GM23338 (cell line): ENCODE data around the gene WDR41.

ENCODE experiments used
- EZH2 ChIP-seq: fragments of 200-600 bp; sonication (generic); IDR thresholded peaks from one replicate; pipeline ENCODE4 v1.8.0; 2017; ENCODE audit warnings: antibody characterized with exemption, mild to moderate bottlenecking, low read depth; ENCODE audit not compliant: unreplicated experiment
- TF ChIP-seq, protein P1 (sequence below), 2 experiments: fragments of 200-600 bp in 1 of 2; sonication (generic) in 1 of 2; conservative IDR thresholded peaks; 2 replicates each; pipeline versions ENCODE4 v1.5.1 to v1.6.1; 2016 to 2017; ENCODE audit warnings: antibody characterized with exemption in 2 of 2, low read depth in 2 of 2, mild to moderate bottlenecking in 2 of 2, moderate library complexity in 1 of 2
- TF ChIP-seq, protein P2 (sequence below): IDR thresholded peaks from one replicate; pipeline ENCODE4 v1.6.1; 2018; ENCODE audit warnings: antibody characterized with exemption; ENCODE audit not compliant: unreplicated experiment

DNA sequence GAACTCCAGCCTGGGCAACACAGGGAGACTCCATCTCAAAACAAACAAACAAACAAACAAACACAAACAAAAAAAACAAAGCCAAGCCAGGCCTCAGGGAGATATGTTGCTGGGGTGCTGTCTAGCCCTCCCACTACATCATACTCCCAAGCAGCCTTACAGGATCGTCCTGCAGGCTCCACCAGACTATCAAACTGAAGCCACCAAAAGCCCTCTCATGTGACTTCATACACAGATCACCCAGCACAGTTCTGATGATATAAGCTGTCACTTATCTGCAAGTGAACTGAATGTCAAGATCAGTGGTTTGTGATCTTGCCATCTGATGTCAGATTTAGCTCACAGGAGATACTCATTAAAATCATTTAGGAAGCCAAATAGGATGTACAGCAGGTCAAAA is 43.3 kb downstream of the WDR41 start:
- TF ChIP-seq, protein P1, sequence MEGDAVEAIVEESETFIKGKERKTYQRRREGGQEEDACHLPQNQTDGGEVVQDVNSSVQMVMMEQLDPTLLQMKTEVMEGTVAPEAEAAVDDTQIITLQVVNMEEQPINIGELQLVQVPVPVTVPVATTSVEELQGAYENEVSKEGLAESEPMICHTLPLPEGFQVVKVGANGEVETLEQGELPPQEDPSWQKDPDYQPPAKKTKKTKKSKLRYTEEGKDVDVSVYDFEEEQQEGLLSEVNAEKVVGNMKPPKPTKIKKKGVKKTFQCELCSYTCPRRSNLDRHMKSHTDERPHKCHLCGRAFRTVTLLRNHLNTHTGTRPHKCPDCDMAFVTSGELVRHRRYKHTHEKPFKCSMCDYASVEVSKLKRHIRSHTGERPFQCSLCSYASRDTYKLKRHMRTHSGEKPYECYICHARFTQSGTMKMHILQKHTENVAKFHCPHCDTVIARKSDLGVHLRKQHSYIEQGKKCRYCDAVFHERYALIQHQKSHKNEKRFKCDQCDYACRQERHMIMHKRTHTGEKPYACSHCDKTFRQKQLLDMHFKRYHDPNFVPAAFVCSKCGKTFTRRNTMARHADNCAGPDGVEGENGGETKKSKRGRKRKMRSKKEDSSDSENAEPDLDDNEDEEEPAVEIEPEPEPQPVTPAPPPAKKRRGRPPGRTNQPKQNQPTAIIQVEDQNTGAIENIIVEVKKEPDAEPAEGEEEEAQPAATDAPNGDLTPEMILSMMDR (conservative IDR thresholded peaks at IDR 0.05; ENCODE audit: low read depth in 2 of 2): no peak
- TF ChIP-seq, protein P2, sequence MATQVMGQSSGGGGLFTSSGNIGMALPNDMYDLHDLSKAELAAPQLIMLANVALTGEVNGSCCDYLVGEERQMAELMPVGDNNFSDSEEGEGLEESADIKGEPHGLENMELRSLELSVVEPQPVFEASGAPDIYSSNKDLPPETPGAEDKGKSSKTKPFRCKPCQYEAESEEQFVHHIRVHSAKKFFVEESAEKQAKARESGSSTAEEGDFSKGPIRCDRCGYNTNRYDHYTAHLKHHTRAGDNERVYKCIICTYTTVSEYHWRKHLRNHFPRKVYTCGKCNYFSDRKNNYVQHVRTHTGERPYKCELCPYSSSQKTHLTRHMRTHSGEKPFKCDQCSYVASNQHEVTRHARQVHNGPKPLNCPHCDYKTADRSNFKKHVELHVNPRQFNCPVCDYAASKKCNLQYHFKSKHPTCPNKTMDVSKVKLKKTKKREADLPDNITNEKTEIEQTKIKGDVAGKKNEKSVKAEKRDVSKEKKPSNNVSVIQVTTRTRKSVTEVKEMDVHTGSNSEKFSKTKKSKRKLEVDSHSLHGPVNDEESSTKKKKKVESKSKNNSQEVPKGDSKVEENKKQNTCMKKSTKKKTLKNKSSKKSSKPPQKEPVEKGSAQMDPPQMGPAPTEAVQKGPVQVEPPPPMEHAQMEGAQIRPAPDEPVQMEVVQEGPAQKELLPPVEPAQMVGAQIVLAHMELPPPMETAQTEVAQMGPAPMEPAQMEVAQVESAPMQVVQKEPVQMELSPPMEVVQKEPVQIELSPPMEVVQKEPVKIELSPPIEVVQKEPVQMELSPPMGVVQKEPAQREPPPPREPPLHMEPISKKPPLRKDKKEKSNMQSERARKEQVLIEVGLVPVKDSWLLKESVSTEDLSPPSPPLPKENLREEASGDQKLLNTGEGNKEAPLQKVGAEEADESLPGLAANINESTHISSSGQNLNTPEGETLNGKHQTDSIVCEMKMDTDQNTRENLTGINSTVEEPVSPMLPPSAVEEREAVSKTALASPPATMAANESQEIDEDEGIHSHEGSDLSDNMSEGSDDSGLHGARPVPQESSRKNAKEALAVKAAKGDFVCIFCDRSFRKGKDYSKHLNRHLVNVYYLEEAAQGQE: no peak
- no peak for TF ChIP-seq EZH2
